Activated CD4-positive, alpha-beta memory T cell treated with anti-CD3 and anti-CD28 coated beads for 36 hours (primary cell): ENCODE results near the gene SDF2. TPM values are rescaled to one million over a fixed set of nuclear protein-coding genes. Genes with fewer than 3 reads are reported as not detected.
A peak's percentile ranks its signal among the peaks of the same experiment; 100 is the strongest.

Source experiments
- CTCF ChIA-PET: fragments of 350-600 bp; sonication (Branson Sonifier 250); formaldehyde crosslinking; loops from one replicate; lab custom pipeline; 2021; ENCODE audit warnings: antibody characterized with exemption, inconsistent platforms; lab: Charles Lee
- POLR2A ChIA-PET: fragments of 350-600 bp; sonication (Branson Sonifier 250); formaldehyde crosslinking; loops from one replicate; lab custom pipeline; 2021; ENCODE audit warnings: antibody characterized with exemption; lab: Charles Lee
- DNase-seq: peaks from one replicate; pipeline ENCODE4 v3.0.0-alpha.2; 2020
- H3K27ac Mint-ChIP-seq: one replicate; pipeline ENCODE4 v1.8.0; 2021; ENCODE audit warnings: mixed read lengths
- H3K27me3 Mint-ChIP-seq: one replicate; pipeline ENCODE4 v1.8.0; 2021; ENCODE audit warnings: mixed read lengths
- H3K36me3 Mint-ChIP-seq: one replicate; pipeline ENCODE4 v1.8.0; 2021; ENCODE audit warnings: mixed read lengths
- H3K4me1 Mint-ChIP-seq: one replicate; pipeline ENCODE4 v1.8.0; 2021; ENCODE audit warnings: low read depth, mixed read lengths
- H3K4me3 Mint-ChIP-seq: one replicate; pipeline ENCODE4 v1.8.0; 2021; ENCODE audit warnings: mild to moderate bottlenecking, mixed read lengths
- H3K9me3 Mint-ChIP-seq: one replicate; pipeline ENCODE4 v1.8.0; 2021; ENCODE audit warnings: mixed read lengths
- intact Hi-C: fragments of 100-400 bp; cut with micrococcal nuclease; formaldehyde crosslinking; loops from one replicate; pipeline ENCODE4 v1.15.1; 2023
- total RNA-seq, 2 experiments: library from RNA; stranded (reverse); gene quantifications; one replicate each; pipeline ENCODE4 v1.2.3, GENCODE V29; 2021

SDF2 gene, protein sequence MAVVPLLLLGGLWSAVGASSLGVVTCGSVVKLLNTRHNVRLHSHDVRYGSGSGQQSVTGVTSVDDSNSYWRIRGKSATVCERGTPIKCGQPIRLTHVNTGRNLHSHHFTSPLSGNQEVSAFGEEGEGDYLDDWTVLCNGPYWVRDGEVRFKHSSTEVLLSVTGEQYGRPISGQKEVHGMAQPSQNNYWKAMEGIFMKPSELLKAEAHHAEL
- total RNA-seq = 10 to 100 TPM; 38.4 to 43.5 TPM

DNA sequence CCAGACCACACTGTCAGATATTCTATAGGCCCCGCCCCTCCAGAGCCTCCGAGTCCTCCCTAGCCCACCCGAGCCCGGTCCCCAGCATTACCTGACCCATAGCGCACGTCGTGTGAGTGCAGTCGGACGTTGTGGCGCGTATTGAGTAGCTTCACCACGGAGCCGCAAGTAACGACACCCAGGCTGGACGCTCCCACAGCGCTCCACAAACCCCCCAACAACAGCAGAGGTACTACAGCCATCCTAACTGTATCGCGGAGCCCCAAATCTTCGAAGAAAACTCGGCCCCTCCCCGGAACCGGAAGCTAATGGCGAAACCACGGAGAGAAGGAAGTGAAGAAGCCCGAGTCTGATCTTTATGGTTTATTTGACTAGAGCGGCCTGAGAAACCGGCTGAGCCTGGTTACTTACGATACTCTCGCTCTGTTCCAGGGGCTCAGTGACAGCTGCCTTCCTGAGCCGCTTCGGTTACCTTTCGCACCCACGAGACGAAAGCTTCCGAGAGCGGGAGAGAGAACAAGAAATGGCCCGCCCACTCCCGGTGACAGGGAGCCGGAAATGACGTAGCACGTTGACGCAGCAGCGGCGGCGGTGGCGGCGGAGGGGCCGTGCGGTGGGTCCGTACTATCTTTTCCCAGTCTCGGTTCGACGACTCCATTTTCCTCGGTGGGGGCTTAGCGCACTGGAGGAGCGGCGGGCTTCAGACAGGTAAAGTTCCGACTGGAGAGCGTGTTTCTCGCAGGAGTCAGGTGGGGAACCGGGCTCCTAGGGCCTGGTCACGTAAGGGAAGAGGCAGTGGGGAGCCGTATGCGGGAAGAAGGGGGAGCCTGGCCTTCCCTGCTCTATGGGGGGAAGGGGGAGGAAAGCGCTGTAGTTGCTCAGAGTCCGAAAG is at the start of gene SDF2, which contains the start of gene SUPT6H:
Gene SDF2, minus strand, starts transcription at position 272 of the 892 bp plus-strand sequence. Its CDS starts 30 bp downstream, at position 242.
Gene SUPT6H, plus strand, starts transcription at position 571 of the 892 bp plus-strand sequence. CDS start 11,197 bp downstream, outside the sequence.
- H3K27me3 Mint-ChIP-seq = no peaks in the 10 kb centered on the region
- DNase-seq = peak; percentile 97
- H3K4me3 Mint-ChIP-seq = peak within 1 kb of the TSS; percentile 97
- no peaks in the 10 kb centered on the region for H3K9me3 Mint-ChIP-seq
- POLR2A ChIA-PET = interaction anchor here (0.5 to 2.6 kb wide), 15 partner anchors 9 to 261 kb away, joined by 3 to 32 read pairs (median 3); partner anchors contain the start of genes BLTP2, PIGS, PROCA1 and RPL23A
- H3K4me1 Mint-ChIP-seq = peaks cover 43% of the 10 kb centered on the region
- intact Hi-C loops = loop anchor here (1.0 to 2.0 kb wide), 3 partner anchors 17 to 63 kb away; partner anchors contain the start of genes BLTP2, PROCA1 and SPAG5
- H3K36me3 Mint-ChIP-seq = peaks cover 33% of the 10 kb centered on the region
- peak within 1 kb of the TSS; percentile 97 for H3K27ac Mint-ChIP-seq
- CTCF ChIA-PET = interaction anchor here (0.7 to 4.5 kb wide), 7 partner anchors 15 to 450 kb away, joined by 3 to 94 read pairs (median 3); partner anchors contain the start of genes BLTP2, RPL23A and TLCD1

DNA sequence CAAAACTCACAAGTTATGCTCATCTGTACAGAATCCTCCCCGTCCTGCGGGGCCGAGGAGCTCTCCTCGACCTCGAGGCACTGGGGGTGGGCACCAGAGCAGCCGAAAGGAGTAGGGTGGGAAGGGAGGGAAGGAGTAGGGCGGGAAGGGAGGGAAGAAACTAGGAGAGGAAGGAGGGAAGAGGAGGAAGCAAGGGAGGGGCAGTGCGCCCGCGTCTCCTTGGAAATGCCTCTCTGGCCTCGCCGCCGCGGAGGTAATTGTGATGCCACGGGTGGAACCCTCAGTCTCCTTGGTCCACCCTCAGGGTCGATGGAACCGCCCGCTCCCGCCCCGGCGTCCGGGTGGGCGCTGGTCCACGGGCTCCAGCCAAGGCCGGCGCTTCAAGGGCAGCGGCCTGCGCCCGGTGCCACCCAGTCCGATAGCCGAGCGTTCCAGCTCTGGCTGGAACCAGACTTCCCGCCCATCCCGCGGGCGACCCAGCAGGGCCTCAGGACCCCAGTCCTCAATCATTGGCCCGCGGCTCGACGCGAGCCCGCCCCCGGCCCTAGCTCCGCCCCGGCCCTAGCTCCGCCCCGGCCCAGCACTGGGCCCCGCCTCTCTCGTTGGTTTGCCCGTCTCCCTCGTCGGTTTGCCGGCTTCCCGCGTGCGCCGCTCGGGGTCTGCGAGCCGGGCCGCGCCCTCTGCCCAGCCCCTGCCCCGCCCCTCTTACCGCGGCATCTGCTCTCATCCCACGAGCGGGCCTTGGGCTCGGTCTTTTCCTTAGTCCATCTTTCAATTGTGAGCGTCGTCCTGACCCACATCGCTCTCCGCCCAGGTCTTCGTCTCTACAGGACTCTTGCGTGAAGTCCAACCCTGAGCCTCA is 49.4 kb upstream of the SDF2 start:
- peaks cover 23% of the 10 kb centered on the region for H3K4me1 Mint-ChIP-seq
- ChIA-PET CTCF (interaction anchor here (0.5 to 4.0 kb wide), 8 partner anchors 10 to 406 kb away, joined by 3 to 23 read pairs (median 6); partner anchors contain the start of genes BLTP2, RPL23A and TLCD1), POLR2A (interaction anchor here (0.6 to 2.6 kb wide), 12 partner anchors 9 to 241 kb away, joined by 3 to 35 read pairs (median 6); partner anchors contain the start of genes BLTP2, RPL23A, SDF2 and SUPT6H)
- DNase-seq = peak; percentile 94
- H3K9me3 Mint-ChIP-seq = no peaks in the 10 kb centered on the region
- peaks cover 12% of the 10 kb centered on the region for H3K27me3 Mint-ChIP-seq
- intact Hi-C loops = loop anchor here (1.0 to 2.0 kb wide), 4 partner anchors 8 to 112 kb away; partner anchors contain the start of genes BLTP2, RPL23A, SPAG5 and SUPT6H
- H3K36me3 Mint-ChIP-seq = no peaks in the 10 kb centered on the region
- H3K27ac Mint-ChIP-seq = peak overlapping the region; percentile 80
- peak overlapping the region; percentile 73 for H3K4me3 Mint-ChIP-seq

DNA sequence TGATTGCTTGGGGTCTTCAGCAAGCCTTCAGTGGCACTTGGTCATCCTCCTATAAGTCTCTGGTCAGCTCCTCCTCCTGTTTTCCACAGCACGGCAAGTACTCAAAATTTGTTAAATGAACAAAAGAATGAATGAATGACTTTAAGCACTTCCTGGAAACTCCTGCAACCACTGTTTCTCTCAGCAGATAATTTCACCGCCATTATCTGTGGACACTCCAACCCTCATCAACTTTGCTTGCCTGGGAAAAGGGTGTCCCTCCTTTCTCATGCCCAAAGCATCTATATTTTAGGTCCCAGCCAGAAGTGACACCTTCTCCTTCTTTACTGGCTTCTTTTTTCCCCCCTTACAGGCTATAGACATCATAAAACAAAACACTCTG is 45.6 kb upstream of the SDF2 start:
- ChIA-PET CTCF (interaction anchor here (1.0 kb wide), 1 partner anchor 41 kb away, joined by 4 read pairs; no protein-coding TSS in a partner anchor), POLR2A (no interaction called here)
- H3K4me1 Mint-ChIP-seq = peaks cover 17% of the 10 kb centered on the region
- peaks cover 8% of the 10 kb centered on the region for H3K36me3 Mint-ChIP-seq
- H3K4me3 Mint-ChIP-seq = no peak overlapping the region
- DNase-seq = no peak
- H3K9me3 Mint-ChIP-seq = no peaks in the 10 kb centered on the region
- H3K27me3 Mint-ChIP-seq = no peaks in the 10 kb centered on the region
- intact Hi-C loops = no loop called here
- H3K27ac Mint-ChIP-seq = no peak overlapping the region

DNA sequence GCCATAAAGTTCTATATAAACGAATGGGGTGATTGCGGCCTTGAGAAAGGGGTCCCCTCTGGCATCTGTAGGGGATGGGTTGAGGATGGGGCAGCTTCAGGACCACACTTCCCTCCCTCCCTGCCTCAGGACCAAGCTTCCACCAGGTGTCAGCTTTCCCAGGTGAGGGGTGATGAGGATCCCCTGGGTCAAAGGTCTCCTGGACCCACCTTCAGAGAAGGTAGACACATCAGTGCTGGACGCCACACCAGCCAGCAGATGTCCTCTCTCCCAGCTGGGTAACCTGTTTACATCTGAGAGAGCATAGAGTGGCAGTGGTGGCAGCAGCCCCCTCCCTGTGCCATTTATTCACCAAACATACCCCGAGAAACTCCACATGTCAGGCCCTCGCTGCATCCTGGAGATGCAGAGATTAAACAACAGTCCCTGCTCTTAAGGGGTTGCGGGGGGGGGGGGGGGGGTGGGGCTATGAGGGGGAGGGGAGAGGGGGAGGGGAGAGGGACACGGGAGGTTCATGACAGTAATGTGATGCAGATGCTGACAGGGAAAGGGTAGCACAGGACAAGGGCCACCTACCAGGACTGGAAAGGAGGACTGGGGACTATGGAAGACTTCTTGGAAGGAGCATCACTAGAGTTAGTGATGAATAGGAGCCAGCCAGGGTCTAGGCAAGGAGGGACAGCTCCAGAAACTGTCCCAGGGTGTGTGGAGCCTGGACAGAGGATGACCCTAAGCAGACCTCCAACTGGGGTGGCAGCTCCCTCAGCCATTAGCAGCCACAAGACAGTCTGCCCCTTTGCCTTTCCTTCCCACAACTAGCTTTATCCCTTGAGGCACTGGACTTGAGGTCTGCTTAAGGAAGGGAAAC is 45.0 kb upstream of the SDF2 start:
- Mint-ChIP-seq H3K27me3 (no peaks in the 10 kb centered on the region), H3K36me3 (peaks cover 12% of the 10 kb centered on the region), H3K4me1 (peaks cover 11% of the 10 kb centered on the region), H3K4me3 (no peak overlapping the region), H3K9me3 (no peaks in the 10 kb centered on the region), H3K27ac (no peak overlapping the region)
- no peak for DNase-seq
- CTCF ChIA-PET = interaction anchor here (1.0 to 1.6 kb wide), 2 partner anchors 41 to 60 kb away, joined by 3 to 4 read pairs; no protein-coding TSS in a partner anchor
- POLR2A ChIA-PET = no interaction called here
- intact Hi-C loops = no loop called here

DNA sequence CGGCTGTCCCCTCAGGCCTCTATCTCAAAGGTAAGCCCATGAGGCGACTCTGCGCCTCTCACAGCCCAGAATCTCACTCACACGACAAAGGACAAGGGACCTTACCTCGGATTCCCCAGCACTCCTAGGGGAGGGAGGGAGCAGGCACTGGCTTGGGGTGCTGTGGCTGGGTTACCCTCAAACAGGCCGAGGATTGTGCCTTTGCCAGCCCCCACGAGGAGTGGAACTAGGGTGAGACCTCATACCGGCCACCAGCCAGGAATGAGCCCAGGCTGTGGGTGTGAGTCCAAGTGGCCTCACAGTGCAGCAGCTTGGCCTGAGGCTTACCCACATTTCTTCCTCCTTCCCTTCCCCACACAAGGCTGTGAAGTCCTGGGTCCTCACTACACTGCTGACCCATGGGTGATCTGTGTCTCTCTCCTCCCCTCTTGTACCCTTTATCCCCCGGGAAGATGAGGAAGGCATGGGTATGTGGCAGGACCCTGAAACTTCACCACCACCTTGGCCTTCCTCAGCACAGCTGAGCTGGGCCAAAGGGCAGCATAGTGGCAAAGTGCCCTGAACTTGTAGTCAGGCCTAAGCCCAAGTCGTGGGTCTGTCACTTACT is 44.1 kb upstream of the SDF2 start:
- H3K27me3 Mint-ChIP-seq = no peaks in the 10 kb centered on the region
- H3K27ac Mint-ChIP-seq = no peak overlapping the region
- H3K36me3 Mint-ChIP-seq = peaks cover 20% of the 10 kb centered on the region
- intact Hi-C loops = no loop called here
- no peaks in the 10 kb centered on the region for H3K9me3 Mint-ChIP-seq
- H3K4me3 Mint-ChIP-seq = no peak overlapping the region
- ChIA-PET POLR2A (no interaction called here), CTCF (interaction anchor here (1.6 kb wide), 1 partner anchor 60 kb away, joined by 3 read pairs; no protein-coding TSS in a partner anchor)
- peaks cover 6% of the 10 kb centered on the region for H3K4me1 Mint-ChIP-seq
- DNase-seq = no peak

DNA sequence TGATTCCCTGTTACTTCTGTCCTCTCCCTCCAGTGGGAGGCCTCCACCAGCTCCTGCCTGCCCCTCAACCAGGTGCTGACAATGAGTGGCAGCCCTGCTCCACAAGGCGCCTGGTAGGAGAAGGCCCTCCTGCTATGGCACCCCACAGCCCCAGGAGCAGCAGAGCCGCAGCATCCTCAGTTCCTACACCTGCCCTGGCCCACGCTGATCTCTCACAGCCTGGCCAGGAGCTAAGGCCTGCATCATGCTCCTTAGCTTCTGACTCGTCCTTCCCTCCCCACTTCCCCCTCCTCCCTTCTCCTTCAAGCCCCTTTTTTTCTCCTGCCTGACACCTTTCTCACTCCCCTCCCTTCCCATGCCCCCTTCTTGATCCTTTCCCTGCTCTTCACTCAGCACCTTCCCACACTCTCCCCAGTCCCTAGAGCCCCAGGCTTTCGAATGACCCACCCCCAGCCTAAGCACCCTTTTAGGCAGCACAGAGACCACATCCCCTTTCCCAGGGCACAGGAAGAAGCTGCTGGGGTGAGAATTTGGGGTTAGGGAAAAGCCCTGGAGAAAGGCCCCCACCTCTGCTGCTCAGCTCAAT is 43.5 kb upstream of the SDF2 start:
- DNase-seq = no peak
- Mint-ChIP-seq H3K4me1 (peaks cover 2% of the 10 kb centered on the region), H3K36me3 (peaks cover 23% of the 10 kb centered on the region), H3K9me3 (no peaks in the 10 kb centered on the region), H3K27me3 (no peaks in the 10 kb centered on the region), H3K27ac (no peak overlapping the region), H3K4me3 (no peak overlapping the region)
- ChIA-PET POLR2A (no interaction called here), CTCF (interaction anchor here (0.6 to 1.6 kb wide), 2 partner anchors 58 to 59 kb away, joined by 3 read pairs; no protein-coding TSS in a partner anchor)
- intact Hi-C loops = no loop called here

DNA sequence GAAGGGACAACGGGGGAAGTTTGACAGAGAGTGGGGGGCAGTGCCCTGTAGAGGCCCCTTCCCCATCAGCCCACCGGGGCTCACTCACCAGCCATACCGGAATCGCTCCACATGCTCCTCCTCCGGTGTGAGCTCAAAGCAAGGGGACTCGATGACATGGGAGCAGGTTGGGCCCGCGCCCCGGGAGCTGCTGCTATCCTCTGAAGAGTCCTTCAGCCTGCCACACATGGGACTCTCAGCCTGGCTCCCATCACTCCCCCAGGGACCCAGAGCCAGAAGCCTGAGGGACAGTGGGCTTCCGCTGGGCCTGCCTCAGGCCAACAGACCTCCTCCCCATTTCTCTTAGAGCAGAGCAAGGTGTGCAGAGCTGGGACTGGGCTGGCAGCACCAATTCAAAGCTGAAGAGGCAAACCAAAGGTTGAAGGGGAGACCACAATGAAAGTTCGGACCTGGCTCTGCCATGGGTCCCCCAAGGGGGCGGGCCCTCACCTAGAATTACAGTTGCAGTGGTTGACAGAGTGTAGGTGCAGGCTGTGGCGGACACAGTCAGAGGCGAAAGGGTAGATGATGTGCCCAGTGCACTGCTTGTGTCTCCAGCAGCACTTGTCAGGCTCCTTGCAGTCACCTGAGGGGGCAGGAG is 42.6 kb upstream of the SDF2 start:
- CTCF ChIA-PET = interaction anchor here (0.6 kb wide), 1 partner anchor 57 kb away, joined by 3 read pairs; no protein-coding TSS in a partner anchor

DNA sequence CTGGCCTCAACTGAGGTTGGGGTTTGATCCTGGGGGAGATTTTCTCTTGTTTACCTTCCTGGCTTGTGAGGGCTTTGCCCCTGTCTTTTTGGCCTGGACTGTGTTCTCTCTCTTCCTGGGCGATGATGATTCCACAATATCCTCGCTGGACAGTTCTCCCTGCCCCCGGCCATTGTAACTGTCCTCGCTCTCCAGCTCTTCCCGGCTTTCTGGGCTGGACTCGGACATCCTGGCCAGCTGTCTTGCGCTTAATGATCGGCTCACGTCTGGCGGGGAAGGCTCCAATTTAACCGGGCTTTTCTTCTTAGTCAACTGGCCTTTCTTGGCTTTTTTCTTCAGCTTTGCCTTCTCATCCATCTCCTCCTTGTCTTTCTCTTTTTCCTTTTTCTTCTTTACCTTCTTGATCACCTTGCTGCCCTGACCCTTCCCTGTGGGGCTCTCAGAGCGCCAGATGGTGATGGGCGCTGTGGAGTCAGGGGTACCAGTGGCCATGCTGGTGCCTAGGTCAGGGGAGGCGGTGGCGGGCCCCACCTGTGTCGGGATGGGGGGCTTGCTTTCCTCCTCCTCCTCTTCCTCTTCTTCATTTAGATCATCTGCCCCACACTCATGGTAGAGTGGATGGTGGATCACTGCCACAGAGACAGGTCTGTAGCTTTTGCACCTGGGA is 42.0 kb upstream of the SDF2 start:
- Mint-ChIP-seq H3K27me3 (no peaks in the 10 kb centered on the region), H3K4me1 (no peaks in the 10 kb centered on the region), H3K4me3 (no peak overlapping the region), H3K9me3 (no peaks in the 10 kb centered on the region), H3K36me3 (peaks cover 31% of the 10 kb centered on the region), H3K27ac (no peak overlapping the region)
- CTCF ChIA-PET = no interaction called here
- POLR2A ChIA-PET = no interaction called here
- intact Hi-C loops = no loop called here
- no peak for DNase-seq

More for the DNA sequence above, 42.6 kb upstream of the SDF2 start:
- H3K27ac Mint-ChIP-seq = no peak overlapping the region
- intact Hi-C loops = no loop called here
- H3K27me3 Mint-ChIP-seq = no peaks in the 10 kb centered on the region
- H3K9me3 Mint-ChIP-seq = no peaks in the 10 kb centered on the region
- no peak overlapping the region for H3K4me3 Mint-ChIP-seq
- DNase-seq = no peak
- no peaks in the 10 kb centered on the region for H3K4me1 Mint-ChIP-seq
- peaks cover 30% of the 10 kb centered on the region for H3K36me3 Mint-ChIP-seq
- POLR2A ChIA-PET = no interaction called here

DNA sequence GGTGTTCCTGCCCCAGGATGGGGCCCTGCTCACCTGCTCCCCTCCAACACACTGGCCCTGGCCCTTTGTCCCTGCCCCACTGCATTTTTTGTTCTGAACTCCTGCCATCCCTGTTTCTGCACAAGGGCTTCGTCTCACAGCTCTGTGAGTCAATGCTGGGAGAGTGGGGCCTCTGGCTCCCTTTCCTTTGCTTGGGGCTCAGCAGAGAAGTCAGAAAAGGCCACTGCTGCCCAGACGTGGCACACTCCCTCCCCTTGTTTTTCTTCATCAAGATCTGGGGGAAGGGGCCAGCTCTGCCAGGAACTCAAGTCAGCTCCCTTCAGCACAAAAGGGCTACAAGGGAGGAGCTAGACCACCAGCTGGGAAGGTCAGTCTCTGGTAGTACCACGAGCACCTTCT is 41.0 kb upstream of the SDF2 start:
- Mint-ChIP-seq H3K4me3 (no peak overlapping the region), H3K27ac (no peak overlapping the region), H3K9me3 (no peaks in the 10 kb centered on the region), H3K36me3 (peaks cover 36% of the 10 kb centered on the region), H3K27me3 (no peaks in the 10 kb centered on the region), H3K4me1 (no peaks in the 10 kb centered on the region)
- no peak for DNase-seq
- POLR2A ChIA-PET = interaction anchor here (0.9 to 1.4 kb wide), 3 partner anchors 9 to 103 kb away, joined by 3 to 5 read pairs (median 3); partner anchors contain the start of genes BLTP2 and PROCA1
- CTCF ChIA-PET = no interaction called here
- intact Hi-C loops = no loop called here
